NCI-H748 treated with DMSO at 0.1 percent for 48 hours (cell line): Measurements from ENCODE around the gene NPAS3.

Experiments
- DNase-seq: peaks from one replicate; lab custom pipeline; 2025; lab: John Stamatoyannopoulos, UW

Gene NPAS3

DNA sequence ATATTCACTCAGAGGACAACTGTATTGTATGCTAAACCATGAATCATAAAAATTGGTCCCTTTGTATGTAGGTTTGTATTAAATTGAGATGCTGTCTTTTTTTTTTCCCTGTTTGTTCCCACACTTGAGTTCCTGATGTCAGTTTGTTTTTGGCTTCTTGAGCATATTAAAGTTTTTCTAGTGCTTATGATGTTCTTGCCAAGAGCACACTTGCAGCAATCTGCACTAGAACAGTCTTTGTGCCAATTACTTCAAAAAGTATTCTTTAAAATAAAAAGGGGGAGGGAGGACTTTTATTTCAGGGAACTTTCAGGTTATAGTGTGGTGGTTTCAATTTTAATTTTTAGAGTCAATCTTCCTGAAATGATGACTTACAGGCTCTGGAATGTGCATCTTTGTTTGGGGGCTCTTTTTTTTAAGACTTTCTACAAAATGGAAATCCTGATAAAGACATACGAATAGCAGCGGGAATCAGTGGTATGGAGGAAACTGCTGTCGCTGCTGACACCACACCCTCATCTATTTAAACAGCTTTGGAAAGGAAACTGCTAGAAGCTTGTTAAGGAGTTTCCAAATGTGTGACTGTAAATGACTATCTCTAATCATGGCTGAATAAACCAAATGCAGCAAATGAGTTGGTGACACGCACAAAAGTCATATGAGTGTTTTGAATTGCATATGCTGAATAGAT lies 823.6 kb downstream of the NPAS3 start:
- no peak for DNase-seq

DNA sequence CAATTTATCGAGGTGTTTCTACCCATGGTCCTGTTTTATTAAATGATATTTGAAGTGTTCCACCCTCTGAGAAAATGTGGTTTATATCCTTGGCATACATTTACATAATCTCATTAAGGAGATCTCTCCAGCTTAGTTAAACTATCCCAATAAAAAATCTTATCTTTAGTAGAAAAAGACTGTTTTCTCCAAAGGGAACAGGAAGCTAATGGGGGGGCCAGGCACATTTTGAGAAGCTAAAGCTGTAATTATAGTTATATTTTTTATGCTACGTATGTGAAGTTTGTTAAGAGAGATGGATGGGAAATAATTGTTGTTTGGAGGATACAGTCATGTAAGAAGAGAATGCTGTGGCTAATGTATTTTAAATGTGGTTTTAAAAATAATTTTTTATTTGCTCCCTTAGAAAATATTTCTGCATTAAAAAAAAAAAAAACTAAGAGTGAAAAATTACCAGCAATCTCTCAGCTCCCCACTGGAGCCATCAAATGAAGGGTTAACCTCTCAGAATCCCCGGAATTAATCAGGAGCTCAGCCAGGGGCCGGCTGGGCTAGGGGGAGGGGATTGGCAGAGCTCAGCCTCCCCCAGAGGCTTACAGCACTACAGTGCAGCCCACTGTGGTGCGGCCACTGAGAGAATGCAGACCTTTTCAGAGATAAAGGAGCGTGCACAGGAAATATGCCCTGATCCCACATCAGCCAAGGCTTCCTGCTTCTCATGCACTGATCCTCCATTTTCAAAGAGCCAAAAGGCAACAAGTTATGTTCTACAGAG lies 826.4 kb downstream of the NPAS3 start:
- DNase-seq: no peak

GRCh38 chr14:33767586-33768457 lies 829.1 kb downstream of the NPAS3 start:
- DNase-seq: no peak

DNA sequence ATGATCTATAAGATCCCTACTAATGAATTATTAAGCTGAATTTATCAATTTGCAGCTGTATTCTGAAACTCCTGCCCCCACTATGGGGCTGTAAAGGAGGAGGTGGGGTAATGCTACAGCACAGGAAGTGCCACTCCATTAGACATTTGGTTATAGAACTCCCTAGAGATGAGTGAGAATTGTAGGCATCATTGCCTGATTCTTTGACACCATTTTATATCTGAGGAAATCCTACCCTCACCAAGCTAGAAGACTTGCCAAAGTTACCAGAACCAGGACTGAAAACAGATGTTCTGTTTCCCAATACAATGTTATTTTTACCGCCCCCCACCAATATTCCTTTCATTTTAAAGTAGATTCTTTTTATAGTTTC lies 829.8 kb downstream of the NPAS3 start:
- DNase-seq: no peak

GRCh38 chr14:33773205-33774030 lies 834.7 kb downstream of the NPAS3 start:
- no peak for DNase-seq

GRCh38 chr14:33774161-33774560 lies 835.5 kb downstream of the NPAS3 start:
- no peak for DNase-seq

GRCh38 chr14:33774723-33775470 lies 836.2 kb downstream of the NPAS3 start:
- no peak for DNase-seq

- no peak for DNase-seq
These were observed 838.2 kb downstream of the NPAS3 start for GRCh38 chr14:33776871-33777270.

DNA sequence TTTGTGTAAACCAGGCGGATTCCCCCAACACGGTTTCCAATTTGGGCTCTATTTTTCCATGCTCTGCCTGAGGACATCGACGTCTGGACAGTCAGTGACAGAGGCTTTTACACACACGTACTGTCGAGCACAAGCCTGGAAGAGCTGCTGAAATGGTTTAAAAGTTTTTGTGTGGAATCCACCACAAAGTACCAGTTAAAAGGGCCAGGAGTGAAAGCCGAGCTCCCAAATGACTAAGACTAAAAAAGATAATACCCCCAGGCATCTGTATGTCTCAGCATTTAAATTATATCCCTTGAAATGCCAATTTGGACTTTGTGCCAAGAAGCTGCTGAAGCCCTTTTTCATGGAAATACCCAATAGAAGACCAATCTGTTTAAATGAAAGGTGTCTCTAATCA lies 839.0 kb downstream of the NPAS3 start:
- no peak for DNase-seq

GRCh38 chr14:33780035-33780434 lies 841.4 kb downstream of the NPAS3 start:
- DNase-seq: no peak

- DNase-seq: no peak
These were observed 842.6 kb downstream of the NPAS3 start for GRCh38 chr14:33781236-33781635.

DNA sequence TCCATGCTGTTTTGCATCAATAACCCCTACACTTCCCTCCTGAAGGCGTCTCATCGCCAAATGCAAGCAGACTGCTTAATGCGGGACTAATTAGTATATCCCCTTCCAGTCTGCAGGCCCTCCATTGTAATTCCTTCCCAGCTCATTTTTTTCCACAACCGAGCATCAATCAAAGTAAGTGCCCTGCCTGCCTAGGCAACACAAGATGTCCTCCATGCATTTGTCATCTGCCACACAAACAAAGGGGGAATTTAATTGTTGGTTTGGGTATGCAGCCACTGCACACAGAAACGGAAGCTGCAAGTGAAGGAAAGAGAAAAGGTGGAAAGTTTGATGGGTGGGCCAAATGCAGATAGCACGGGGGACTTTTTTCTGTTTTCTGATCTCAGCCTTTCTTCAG lies 844.2 kb downstream of the NPAS3 start:
- peak; percentile 5 for DNase-seq

DNA sequence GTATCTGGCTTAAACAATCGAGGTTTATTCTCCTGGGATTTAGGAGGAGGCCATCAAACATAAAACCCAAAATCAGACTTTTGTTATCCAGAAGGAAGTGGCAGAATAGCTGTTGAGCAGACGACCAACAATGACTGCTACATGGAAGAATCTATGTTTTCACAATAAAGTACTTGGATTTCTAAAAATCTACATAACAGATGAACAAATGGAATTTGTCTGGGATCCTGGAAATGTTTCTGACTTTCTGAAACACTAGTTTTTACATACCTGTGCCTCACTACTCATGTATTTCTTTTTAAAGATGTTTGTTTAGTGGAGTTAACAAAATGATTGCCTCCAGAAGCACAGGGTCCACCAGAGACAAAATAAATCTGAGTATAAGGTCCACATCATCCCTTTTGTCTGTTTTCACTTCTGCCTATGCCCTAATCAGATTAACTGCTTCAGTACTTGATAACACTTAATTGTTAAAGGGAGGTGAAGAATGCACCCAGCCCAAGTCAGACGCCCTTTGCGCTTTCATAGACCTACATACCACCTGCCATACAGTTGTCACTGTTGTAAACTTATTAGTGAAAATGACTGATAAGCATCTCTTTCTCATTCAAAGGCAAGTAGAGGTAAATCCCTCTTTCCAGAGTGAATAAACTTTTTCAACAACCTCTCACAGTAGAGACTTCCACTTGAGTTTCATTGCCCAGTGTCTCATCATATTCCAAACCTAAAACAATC lies 847.6 kb downstream of the NPAS3 start:
- no peak for DNase-seq

GRCh38 chr14:33788161-33788560 lies 849.5 kb downstream of the NPAS3 start:
- peak; percentile 81 for DNase-seq

DNA sequence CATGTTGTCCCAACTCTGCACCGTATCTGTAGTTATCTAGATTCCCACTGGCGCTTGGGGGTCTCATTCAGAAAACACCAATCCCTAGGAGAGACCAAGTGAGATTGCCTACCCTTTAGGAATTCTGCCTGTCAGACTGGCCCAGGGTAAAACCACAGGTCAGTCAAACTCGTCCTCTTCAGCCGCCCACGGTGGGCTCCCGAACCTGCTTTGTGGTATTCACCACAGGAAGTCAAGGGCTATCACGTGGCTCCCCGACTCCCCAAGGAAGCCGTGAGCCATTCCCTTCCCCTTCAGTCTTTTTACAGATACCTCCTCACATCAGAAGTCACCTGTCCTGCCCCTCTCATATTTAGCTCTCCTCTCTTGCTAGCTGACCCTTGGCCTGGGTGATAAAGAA lies 852.3 kb downstream of the NPAS3 start:
- no peak for DNase-seq

DNA sequence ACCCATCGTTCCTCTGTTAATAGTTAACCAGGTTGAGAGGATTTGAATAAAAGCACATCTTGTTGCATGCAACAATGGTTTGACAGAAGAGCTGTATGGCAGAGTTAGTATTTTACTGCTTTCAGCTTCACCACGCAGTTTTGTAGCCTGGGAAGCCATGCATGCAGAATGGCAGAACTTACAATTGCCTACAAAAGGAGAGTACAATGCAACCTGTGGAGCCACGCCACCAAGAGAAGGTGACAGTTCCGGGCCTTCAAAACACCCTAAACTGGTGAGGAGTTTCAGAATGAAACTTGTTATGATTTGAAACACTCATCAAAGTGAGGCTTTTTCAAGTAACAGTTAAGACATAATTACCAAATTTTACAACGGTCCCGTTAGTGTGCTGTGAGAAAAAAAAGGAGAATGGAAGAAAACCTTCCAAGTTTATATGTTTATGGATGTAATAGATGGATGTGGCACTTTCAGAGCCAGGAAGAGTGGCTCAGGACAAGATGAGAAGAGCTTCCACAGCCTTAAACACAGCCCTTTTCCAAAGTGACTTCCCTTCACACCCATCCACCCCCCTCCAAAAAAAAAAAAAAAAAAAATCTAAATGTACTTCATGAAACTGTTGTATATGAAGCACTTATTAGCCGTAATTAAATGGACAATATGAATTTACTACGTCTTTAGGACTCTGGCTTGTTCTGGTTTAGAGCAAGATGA lies 853.5 kb downstream of the NPAS3 start:
- DNase-seq: no peak

DNA sequence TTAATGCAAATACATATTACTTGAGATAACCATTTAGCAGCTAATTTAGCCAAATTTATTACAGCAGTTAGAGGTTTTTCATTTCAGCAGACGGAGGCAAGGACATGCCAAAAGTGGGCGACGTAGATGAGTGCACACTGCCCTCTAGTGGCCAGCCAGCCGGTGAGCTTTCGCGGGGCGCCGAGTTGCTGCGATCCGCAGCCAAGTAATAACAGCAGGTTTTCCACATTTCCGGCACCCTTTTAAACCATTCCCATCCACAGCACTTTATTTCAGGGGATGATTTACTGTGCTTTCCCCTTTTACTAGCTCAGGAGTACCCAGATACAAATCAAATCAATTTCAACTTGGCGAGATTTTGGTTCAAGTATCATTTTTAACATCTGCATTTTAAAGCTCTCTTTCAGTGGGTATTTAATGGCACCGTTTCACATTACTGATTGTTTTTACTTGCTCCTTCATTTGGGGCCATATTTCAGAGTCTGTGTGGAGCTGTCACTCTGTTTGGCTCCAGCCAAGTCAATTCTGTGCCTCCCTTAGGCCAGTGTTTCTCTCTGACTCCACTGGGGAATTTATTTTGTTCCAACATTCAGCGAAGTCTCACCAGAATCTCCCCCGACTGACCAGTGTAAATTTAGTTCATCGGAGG lies 854.2 kb downstream of the NPAS3 start:
- DNase-seq: peak; percentile 74

DNA sequence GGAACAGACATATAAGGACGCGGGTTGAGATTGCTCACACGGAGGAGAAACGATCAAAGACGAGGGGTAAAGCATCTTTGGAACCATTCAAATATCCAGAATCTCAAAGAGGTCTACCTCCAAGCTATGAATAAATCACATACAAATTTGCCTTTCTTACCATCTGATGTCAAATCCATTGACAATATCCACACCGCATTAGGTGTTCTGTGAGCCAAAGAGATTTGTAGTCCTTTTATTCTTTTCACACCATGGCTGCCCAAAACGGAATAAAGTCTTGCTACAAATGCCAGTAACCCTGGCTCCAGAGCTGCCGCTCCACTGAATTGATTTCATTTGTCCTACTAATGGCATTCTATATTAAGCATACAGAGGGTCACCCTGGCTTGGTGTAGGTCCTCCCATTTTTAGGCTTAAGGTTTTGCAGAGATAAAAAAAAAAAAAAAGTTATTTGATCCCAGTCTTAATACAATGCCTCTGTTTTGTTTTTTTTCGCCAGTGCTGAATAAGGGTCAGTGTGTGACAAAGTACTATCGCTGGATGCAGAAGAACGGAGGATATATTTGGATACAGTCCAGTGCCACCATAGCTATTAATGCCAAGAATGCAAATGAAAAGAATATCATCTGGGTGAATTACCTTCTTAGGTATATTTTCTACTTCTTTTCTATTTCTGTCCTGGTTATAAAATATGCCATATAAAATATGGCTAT lies 854.9 kb downstream of the NPAS3 start:
- DNase-seq: no peak
